ENCODE measurements around the gene BTBD1.
A peak's percentile ranks its signal among the peaks of the same experiment; 100 is the strongest.

Gene BTBD1

GRCh38 chr15:83109532-83109931 lies 42.5 kb upstream of the BTBD1 start:
- H3K27ac ChIP-seq (ENCODE audit: low read depth, low read length): no peak overlapping the region
- no peaks in the 10 kb centered on the region for H3K9me3 ChIP-seq (ENCODE audit: control insufficient read depth in 5 of 5, low read length in 5 of 5)
- peaks cover 12 to 19% (median 16%) of the 10 kb centered on the region in 5 donors for H3K27me3 ChIP-seq (ENCODE audit: control insufficient read depth in 5 of 5, insufficient read depth in 4 of 5, low read length in 5 of 5)
- H3K36me3 ChIP-seq (ENCODE audit: control insufficient read depth in 5 of 5, insufficient read depth in 5 of 5, low read length in 5 of 5): no peaks in the 10 kb centered on the region
- H3K4me3 ChIP-seq (ENCODE audit: low read depth in 1 of 5, low read length in 5 of 5): no peak overlapping the region
- peaks cover 3 to 63% (median 40%) of the 10 kb centered on the region in 5 donors for H3K4me1 ChIP-seq (ENCODE audit: control insufficient read depth in 5 of 5, insufficient read depth in 5 of 5, low read length in 5 of 5)
- H3K9ac ChIP-seq (ENCODE audit: low read length in 5 of 5): no peak overlapping the region

GRCh38 chr15:83108266-83109219 lies 41.5 kb upstream of the BTBD1 start:
- Histone ChIP-seq H3K9me3 (ENCODE audit: control insufficient read depth in 5 of 5, low read length in 5 of 5) (no peaks in the 10 kb centered on the region), H3K4me3 (ENCODE audit: low read depth in 1 of 5, low read length in 5 of 5) (peak overlapping the region; percentile 52 to 69 (median 66)), H3K36me3 (ENCODE audit: control insufficient read depth in 5 of 5, insufficient read depth in 5 of 5, low read length in 5 of 5) (no peaks in the 10 kb centered on the region), H3K27me3 (ENCODE audit: control insufficient read depth in 5 of 5, insufficient read depth in 4 of 5, low read length in 5 of 5) (peaks cover 16 to 22% (median 16%) of the 10 kb centered on the region in 5 donors), H3K4me1 (ENCODE audit: control insufficient read depth in 5 of 5, insufficient read depth in 5 of 5, low read length in 5 of 5) (peaks cover 1 to 53% (median 40%) of the 10 kb centered on the region in 5 donors), H3K27ac (ENCODE audit: low read depth, low read length) (no peak overlapping the region), H3K9ac (ENCODE audit: low read length in 5 of 5) (peak overlapping the region in 3 of 5 donors; percentile 33 to 68 (median 64))

- Histone ChIP-seq H3K9ac (ENCODE audit: low read length in 5 of 5) (peak overlapping the region in 3 of 5 donors; percentile 33 to 68 (median 64)), H3K9me3 (ENCODE audit: control insufficient read depth in 5 of 5, low read length in 5 of 5) (no peaks in the 10 kb centered on the region), H3K4me3 (ENCODE audit: low read depth in 1 of 5, low read length in 5 of 5) (peak overlapping the region; percentile 52 to 69 (median 66)), H3K27ac (ENCODE audit: low read depth, low read length) (no peak overlapping the region), H3K4me1 (ENCODE audit: control insufficient read depth in 5 of 5, insufficient read depth in 5 of 5, low read length in 5 of 5) (peaks cover 0 to 46% (median 33%) of the 10 kb centered on the region in 5 donors), H3K36me3 (ENCODE audit: control insufficient read depth in 5 of 5, insufficient read depth in 5 of 5, low read length in 5 of 5) (no peaks in the 10 kb centered on the region), H3K27me3 (ENCODE audit: control insufficient read depth in 5 of 5, insufficient read depth in 4 of 5, low read length in 5 of 5) (peaks cover 16 to 22% (median 16%) of the 10 kb centered on the region in 5 donors)
Measured at GRCh38 chr15:83107841-83108181, 40.8 kb upstream of the BTBD1 start.

GRCh38 chr15:83106994-83107840 lies 40.2 kb upstream of the BTBD1 start, which contains the start of gene TM6SF1:
Gene TM6SF1, plus strand, starts transcription at chr15:83107645. Its CDS starts 36 bp downstream, at chr15:83107681.
- Histone ChIP-seq H3K36me3 (ENCODE audit: control insufficient read depth in 5 of 5, insufficient read depth in 5 of 5, low read length in 5 of 5) (no peaks in the 10 kb centered on the region), H3K4me1 (ENCODE audit: control insufficient read depth in 5 of 5, insufficient read depth in 5 of 5, low read length in 5 of 5) (peaks cover 0 to 40% (median 30%) of the 10 kb centered on the region in 5 donors), H3K4me3 (ENCODE audit: low read depth in 1 of 5, low read length in 5 of 5) (peak within 1 kb of the TSS; percentile 52 to 69 (median 66)), H3K9ac (ENCODE audit: low read length in 5 of 5) (peak within 1 kb of the TSS in 3 of 5 donors; percentile 40 to 68 (median 64)), H3K27me3 (ENCODE audit: control insufficient read depth in 5 of 5, insufficient read depth in 4 of 5, low read length in 5 of 5) (peaks cover 16 to 22% (median 16%) of the 10 kb centered on the region in 5 donors), H3K27ac (ENCODE audit: low read depth, low read length) (no peak within 1 kb of the TSS), H3K9me3 (ENCODE audit: control insufficient read depth in 5 of 5, low read length in 5 of 5) (no peaks in the 10 kb centered on the region)

GRCh38 chr15:83105440-83105839 lies 38.4 kb upstream of the BTBD1 start:
- Histone ChIP-seq H3K9ac (ENCODE audit: low read length in 5 of 5) (no peak overlapping the region), H3K4me1 (ENCODE audit: control insufficient read depth in 5 of 5, insufficient read depth in 5 of 5, low read length in 5 of 5) (peaks cover 0 to 37% (median 26%) of the 10 kb centered on the region in 5 donors), H3K27me3 (ENCODE audit: control insufficient read depth in 5 of 5, insufficient read depth in 4 of 5, low read length in 5 of 5) (peaks cover 16 to 22% (median 19%) of the 10 kb centered on the region in 5 donors), H3K36me3 (ENCODE audit: control insufficient read depth in 5 of 5, insufficient read depth in 5 of 5, low read length in 5 of 5) (no peaks in the 10 kb centered on the region), H3K4me3 (ENCODE audit: low read depth in 1 of 5, low read length in 5 of 5) (no peak overlapping the region), H3K9me3 (ENCODE audit: control insufficient read depth in 5 of 5, low read length in 5 of 5) (no peaks in the 10 kb centered on the region), H3K27ac (ENCODE audit: low read depth, low read length) (no peak overlapping the region)

GRCh38 chr15:83104141-83104540 lies 37.1 kb upstream of the BTBD1 start:
- no peak overlapping the region for H3K4me3 ChIP-seq (ENCODE audit: low read depth in 1 of 5, low read length in 5 of 5)
- H3K27me3 ChIP-seq (ENCODE audit: control insufficient read depth in 5 of 5, insufficient read depth in 4 of 5, low read length in 5 of 5): peaks cover 11 to 22% (median 13%) of the 10 kb centered on the region in 5 donors
- no peak overlapping the region for H3K9ac ChIP-seq (ENCODE audit: low read length in 5 of 5)
- H3K4me1 ChIP-seq (ENCODE audit: control insufficient read depth in 5 of 5, insufficient read depth in 5 of 5, low read length in 5 of 5): peaks cover 0 to 24% (median 20%) of the 10 kb centered on the region in 5 donors
- no peaks in the 10 kb centered on the region for H3K36me3 ChIP-seq (ENCODE audit: control insufficient read depth in 5 of 5, insufficient read depth in 5 of 5, low read length in 5 of 5)
- H3K27ac ChIP-seq (ENCODE audit: low read depth, low read length): no peak overlapping the region
- no peaks in the 10 kb centered on the region for H3K9me3 ChIP-seq (ENCODE audit: control insufficient read depth in 5 of 5, low read length in 5 of 5)

- peaks cover 0 to 6% (median 3%) of the 10 kb centered on the region in 5 donors for H3K27me3 ChIP-seq (ENCODE audit: control insufficient read depth in 5 of 5, insufficient read depth in 4 of 5, low read length in 5 of 5)
- H3K4me1 ChIP-seq (ENCODE audit: control insufficient read depth in 5 of 5, insufficient read depth in 5 of 5, low read length in 5 of 5): peaks cover 0 to 9% (median 5%) of the 10 kb centered on the region in 5 donors
- peaks cover 2 to 12% (median 7%) of the 10 kb centered on the region in 5 donors for H3K9me3 ChIP-seq (ENCODE audit: control insufficient read depth in 5 of 5, low read length in 5 of 5)
- no peak overlapping the region for H3K4me3 ChIP-seq (ENCODE audit: low read depth in 1 of 5, low read length in 5 of 5)
- no peaks in the 10 kb centered on the region for H3K36me3 ChIP-seq (ENCODE audit: control insufficient read depth in 5 of 5, insufficient read depth in 5 of 5, low read length in 5 of 5)
- no peak overlapping the region for H3K9ac ChIP-seq (ENCODE audit: low read length in 5 of 5)
- H3K27ac ChIP-seq (ENCODE audit: low read depth, low read length): no peak overlapping the region
Measured at GRCh38 chr15:83102346-83102745, 35.3 kb upstream of the BTBD1 start.

GRCh38 chr15:83100097-83100646 lies 33.1 kb upstream of the BTBD1 start:
- Histone ChIP-seq H3K27ac (ENCODE audit: low read depth, low read length) (no peak overlapping the region), H3K9me3 (ENCODE audit: control insufficient read depth in 5 of 5, low read length in 5 of 5) (peaks cover 2 to 14% (median 7%) of the 10 kb centered on the region in 5 donors), H3K27me3 (ENCODE audit: control insufficient read depth in 5 of 5, insufficient read depth in 4 of 5, low read length in 5 of 5) (peaks cover 0 to 6% (median 3%) of the 10 kb centered on the region in 5 donors), H3K9ac (ENCODE audit: low read length in 5 of 5) (no peak overlapping the region), H3K36me3 (ENCODE audit: control insufficient read depth in 5 of 5, insufficient read depth in 5 of 5, low read length in 5 of 5) (no peaks in the 10 kb centered on the region), H3K4me1 (ENCODE audit: control insufficient read depth in 5 of 5, insufficient read depth in 5 of 5, low read length in 5 of 5) (peaks cover 0 to 4% (median 3%) of the 10 kb centered on the region in 5 donors), H3K4me3 (ENCODE audit: low read depth in 1 of 5, low read length in 5 of 5) (no peak overlapping the region)

- Histone ChIP-seq H3K27me3 (ENCODE audit: control insufficient read depth in 5 of 5, insufficient read depth in 4 of 5, low read length in 5 of 5) (peaks cover 0 to 6% (median 2%) of the 10 kb centered on the region in 5 donors), H3K4me3 (ENCODE audit: low read depth in 1 of 5, low read length in 5 of 5) (no peak overlapping the region), H3K27ac (ENCODE audit: low read depth, low read length) (no peak overlapping the region), H3K9me3 (ENCODE audit: control insufficient read depth in 5 of 5, low read length in 5 of 5) (peaks cover 2 to 14% (median 7%) of the 10 kb centered on the region in 5 donors), H3K4me1 (ENCODE audit: control insufficient read depth in 5 of 5, insufficient read depth in 5 of 5, low read length in 5 of 5) (peaks cover 0 to 4% (median 3%) of the 10 kb centered on the region in 5 donors), H3K36me3 (ENCODE audit: control insufficient read depth in 5 of 5, insufficient read depth in 5 of 5, low read length in 5 of 5) (no peaks in the 10 kb centered on the region), H3K9ac (ENCODE audit: low read length in 5 of 5) (no peak overlapping the region)
Measured at GRCh38 chr15:83099290-83099689, 32.2 kb upstream of the BTBD1 start.
